CD4-positive, alpha-beta T cell (primary cell): ENCODE results near the gene RAP1GAP2. TPM values are rescaled to one million over a fixed set of nuclear protein-coding genes. Genes with fewer than 3 reads are reported as not detected.
"Not testable (repeated sequence)": the region's sequence is repeated elsewhere in the genome, so short reads cannot be mapped to it uniquely, and the experiment has no call there.

Source experiments
- ATAC-seq: fragments of 200-7000 bp; cut with Tn5 transposase; one replicate; pipeline ENCODE4 v1.10.0; 2022; ENCODE audit warnings: mild to moderate bottlenecking; ENCODE audit not compliant: poor library complexity
- CTCF ChIA-PET: fragments of 350-600 bp; sonication (Branson Sonifier 250); formaldehyde crosslinking; loops from one replicate; lab custom pipeline; 2021; ENCODE audit warnings: antibody characterized with exemption, inconsistent platforms; lab: Charles Lee
- POLR2A ChIA-PET: fragments of 350-600 bp; sonication (Branson Sonifier 250); formaldehyde crosslinking; loops from one replicate; lab custom pipeline; 2021; ENCODE audit warnings: antibody characterized with exemption, inconsistent platforms; lab: Charles Lee
- DNase-seq, 14 experiments: peaks; one replicate each; pipeline ENCODE4 v3.0.0-alpha.2; 2013 to 2020; ENCODE audit warnings: mixed read lengths in 2 of 14
- H3K27ac ChIP-seq, 2 donors: one replicate each; pipeline versions ENCODE4 v1.5.1 to v1.7.0; 2013; ENCODE audit warnings: low read length in 2 of 2, low read depth in 1 of 2, mild to moderate bottlenecking in 1 of 2
- H3K27me3 ChIP-seq, 2 experiments: 1 replicate in 1 of 2; 2 replicates in 1 of 2; pipeline versions ENCODE4 v1.6.1 to v1.7.0; 2013; ENCODE audit warnings: low read length in 2 of 2, control low read depth in 1 of 2, mild to moderate bottlenecking in 1 of 2, moderate library complexity in 1 of 2; ENCODE audit not compliant: insufficient read depth in 2 of 2, control insufficient read depth in 1 of 2
- H3K36me3 ChIP-seq: one replicate; pipeline ENCODE4 v1.6.1; 2013; ENCODE audit warnings: low read length, control low read depth; ENCODE audit not compliant: insufficient read depth
- H3K4me1 ChIP-seq: one replicate; pipeline ENCODE4 v1.6.1; 2013; ENCODE audit warnings: low read length, control low read depth; ENCODE audit not compliant: insufficient read depth
- H3K4me3 ChIP-seq: one replicate; pipeline ENCODE4 v1.5.1; 2013; ENCODE audit warnings: mild to moderate bottlenecking, low read length, moderate library complexity
- H3K9me3 ChIP-seq, 2 experiments: 1 replicate in 1 of 2; 2 replicates in 1 of 2; pipeline versions ENCODE4 v1.6.1 to v1.7.0; 2013; ENCODE audit warnings: low read length in 2 of 2, mild to moderate bottlenecking in 2 of 2, control low read depth in 1 of 2, moderate library complexity in 1 of 2; ENCODE audit not compliant: control insufficient read depth in 1 of 2, insufficient read depth in 1 of 2
- H3K27ac Mint-ChIP-seq: one replicate; pipeline ENCODE4 v1.8.0; 2020; ENCODE audit warnings: mixed read lengths
- H3K27me3 Mint-ChIP-seq: one replicate; pipeline ENCODE4 v1.8.0; 2021; ENCODE audit warnings: mixed read lengths
- H3K36me3 Mint-ChIP-seq: one replicate; pipeline ENCODE4 v1.8.0; 2021; ENCODE audit warnings: low read depth, mixed read lengths
- H3K4me1 Mint-ChIP-seq: one replicate; pipeline ENCODE4 v1.8.0; 2021; ENCODE audit warnings: low read depth, mixed read lengths
- H3K4me3 Mint-ChIP-seq: one replicate; pipeline ENCODE4 v1.8.0; 2020; ENCODE audit warnings: mild to moderate bottlenecking, mixed read lengths
- H3K9me3 Mint-ChIP-seq: one replicate; pipeline ENCODE4 v1.8.0; 2020; ENCODE audit warnings: mixed read lengths
- CTCF ChIP-seq: fragments of 200-600 bp; IDR thresholded peaks from one replicate; pipeline ENCODE4 v1.8.0; 2022; ENCODE audit warnings: antibody characterized with exemption, mild to moderate bottlenecking
- intact Hi-C, 2 experiments: fragments of 100-400 bp; cut with DNase I in 1 of 2; cut with micrococcal nuclease in 1 of 2; formaldehyde crosslinking; loops; one replicate each; pipeline versions ENCODE4 v1.15.1 to v1.9.0; 2023 to 2025; cut with DNase I, micrococcal nuclease
- total RNA-seq, 174 experiments: library from RNA in 2 of 174; stranded (reverse) in 2 of 174; gene quantifications; one replicate each; pipeline ENCODE4 v1.2.3 and lab custom pipeline; 2021 to 2026

Gene RAP1GAP2
- total RNA-seq, 2 experiments from 2014 or later, result 46.3 to 49.7 TPM

DNA sequence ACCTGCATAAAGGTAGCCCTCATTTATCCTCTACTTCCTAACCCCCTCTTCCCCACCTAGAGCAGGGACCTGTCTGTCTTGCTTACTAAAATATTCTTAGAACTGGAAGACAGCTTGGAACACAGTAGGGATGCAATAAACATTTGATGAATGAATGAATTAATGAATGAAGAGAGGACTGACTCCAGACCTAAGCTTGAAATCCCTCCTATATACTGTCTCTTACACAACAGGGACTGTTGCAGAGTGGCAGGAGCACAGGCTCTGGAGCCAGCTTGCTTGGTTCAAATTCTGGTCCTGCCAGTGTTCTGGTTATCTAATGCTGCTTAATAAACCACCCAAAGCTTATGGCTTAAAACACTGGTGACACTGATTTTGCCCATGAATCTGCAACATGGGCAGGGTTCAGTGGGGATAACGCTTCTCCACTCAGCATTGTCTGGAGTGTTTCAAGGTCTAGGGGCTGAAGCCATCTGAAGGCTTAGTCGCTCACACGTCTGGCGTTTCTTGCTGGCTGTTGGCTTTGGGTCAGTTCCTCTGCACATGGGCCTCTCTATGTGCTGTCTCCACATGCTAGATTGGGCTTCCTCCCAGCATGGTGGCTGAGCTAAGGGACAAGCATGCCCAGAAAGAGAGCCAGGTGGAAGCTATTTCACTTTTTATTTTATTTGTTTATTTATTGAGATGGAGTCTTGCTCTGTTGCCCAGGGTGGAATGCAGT is 12.8 kb upstream of the RAP1GAP2 start:
- ChIA-PET POLR2A (no interaction called here), CTCF (interaction anchor here (1.6 kb wide), 1 partner anchor 54 kb away, joined by 5 read pairs; no protein-coding TSS in a partner anchor)
- no peak overlapping the region for H3K4me3 ChIP-seq
- no peaks in the 10 kb centered on the region for H3K36me3 ChIP-seq
- no peak overlapping the region for H3K27ac Mint-ChIP-seq
- intact Hi-C loops, result no loop called here
- TF ChIP-seq CTCF, result no peak
- H3K27me3 Mint-ChIP-seq, result peaks cover 7% of the 10 kb centered on the region
- no peaks in the 10 kb centered on the region for H3K9me3 ChIP-seq
- no peak overlapping the region for H3K4me3 Mint-ChIP-seq
- peaks cover 9% of the 10 kb centered on the region for H3K4me1 Mint-ChIP-seq
- ATAC-seq (no peak), DNase-seq (no peak)
- no peaks in the 10 kb centered on the region for H3K9me3 Mint-ChIP-seq
- H3K36me3 Mint-ChIP-seq, result no peaks in the 10 kb centered on the region
- H3K27ac ChIP-seq, result no peak overlapping the region
- peaks cover 17% of the 10 kb centered on the region for H3K4me1 ChIP-seq
- peaks cover 0 to under 1% of the 10 kb centered on the region in 2 experiments for H3K27me3 ChIP-seq

DNA sequence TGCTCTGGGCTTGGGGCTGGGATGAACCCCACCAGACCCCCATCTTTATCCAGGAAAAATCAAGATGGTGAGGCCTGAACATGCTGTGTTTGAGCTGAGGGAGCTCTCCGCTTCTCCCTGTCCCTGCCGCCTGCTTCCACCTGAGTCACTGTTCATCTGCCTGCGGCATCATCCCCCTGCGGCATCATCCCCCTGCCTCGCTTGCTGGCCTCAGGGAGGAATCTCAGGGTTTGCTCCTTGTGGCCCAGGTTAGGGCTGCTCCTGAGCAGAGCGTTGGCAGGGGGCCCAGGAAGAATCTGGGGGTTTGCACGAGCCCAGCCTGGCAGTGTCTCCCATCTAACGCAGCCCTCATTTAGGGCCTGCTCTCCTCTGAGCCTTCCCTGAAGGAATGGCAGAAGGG is 11.4 kb upstream of the RAP1GAP2 start:
- no peaks in the 10 kb centered on the region for H3K27me3 ChIP-seq
- no peak for TF ChIP-seq CTCF
- peaks cover 15% of the 10 kb centered on the region for H3K4me1 ChIP-seq
- no peak overlapping the region for H3K4me3 ChIP-seq
- intact Hi-C loops, result loop anchor here in 1 of 2 experiments (5.0 kb wide), 1 partner anchor 142 kb away; no protein-coding TSS in a partner anchor
- ChIA-PET CTCF (interaction anchor here (1.3 to 5.0 kb wide), 3 partner anchors 52 to 369 kb away, joined by 3 to 61 read pairs (median 16); no protein-coding TSS in a partner anchor), POLR2A (interaction anchor here (4.3 kb wide), 1 partner anchor 30 kb away, joined by 57 read pairs; no protein-coding TSS in a partner anchor)
- no peaks in the 10 kb centered on the region for H3K36me3 ChIP-seq
- no peak overlapping the region for H3K4me3 Mint-ChIP-seq
- ATAC-seq (no peak), DNase-seq (no peak)
- no peak overlapping the region for H3K27ac ChIP-seq
- no peak overlapping the region for H3K27ac Mint-ChIP-seq
- peaks cover 14% of the 10 kb centered on the region for H3K4me1 Mint-ChIP-seq
- H3K9me3 Mint-ChIP-seq, result no peaks in the 10 kb centered on the region
- no peaks in the 10 kb centered on the region for H3K9me3 ChIP-seq
- no peaks in the 10 kb centered on the region for H3K36me3 Mint-ChIP-seq
- no peaks in the 10 kb centered on the region for H3K27me3 Mint-ChIP-seq

DNA sequence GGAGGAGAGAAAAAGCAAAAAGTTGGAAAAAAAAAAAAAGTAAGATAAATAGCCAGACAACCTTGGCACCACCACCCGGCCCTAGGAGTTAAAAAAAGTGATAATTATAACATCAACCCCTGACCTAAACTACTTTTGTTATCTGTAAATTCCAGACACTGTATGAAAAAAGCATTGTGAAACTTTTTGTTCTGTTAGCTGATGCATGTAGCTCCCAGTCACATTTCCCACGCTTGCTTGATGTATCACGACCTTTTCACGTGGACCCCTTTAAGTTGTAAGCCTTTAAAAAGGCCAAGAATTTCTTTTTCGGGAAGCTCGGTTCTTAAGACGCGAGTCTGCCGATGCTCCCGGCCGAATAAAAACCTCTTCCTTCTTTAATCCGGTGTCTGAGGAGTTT is 10.9 kb upstream of the RAP1GAP2 start:
- ChIA-PET POLR2A (interaction anchor here (1.5 to 4.3 kb wide), 4 partner anchors 11 to 228 kb away, joined by 5 to 57 read pairs (median 12); partner anchors contain the start of gene RAP1GAP2), CTCF (interaction anchor here (0.7 to 5.0 kb wide), 10 partner anchors 11 to 369 kb away, joined by 3 to 61 read pairs (median 10); partner anchors contain the start of gene RAP1GAP2)
- intact Hi-C loops, result loop anchor here in 1 of 2 experiments (5.0 kb wide), 1 partner anchor 142 kb away; no protein-coding TSS in a partner anchor
- ATAC-seq, H3K27me3 Mint-ChIP-seq, H3K4me3 ChIP-seq, H3K36me3 ChIP-seq, DNase-seq, H3K4me3 Mint-ChIP-seq, H3K36me3 Mint-ChIP-seq, H3K27ac Mint-ChIP-seq, H3K9me3 ChIP-seq, H3K27ac ChIP-seq, H3K27me3 ChIP-seq, H3K9me3 Mint-ChIP-seq: not testable (repeated sequence)
- peaks cover 17% of the 10 kb centered on the region for H3K4me1 Mint-ChIP-seq
- peaks cover 16% of the 10 kb centered on the region for H3K4me1 ChIP-seq
